Activated CD4-positive, alpha-beta T cell treated with anti-CD3 and anti-CD28 coated beads for 1 hour (primary cell): ENCODE measurements around the gene HS3ST4.
"Not testable (repeated sequence)": the region's sequence is repeated elsewhere in the genome, so short reads cannot be mapped to it uniquely, and the experiment has no call there.

ENCODE experiments used
- DNase-seq: peaks from one replicate; pipeline ENCODE4 v3.0.0-alpha.2; 2020

The HS3ST4 gene

GRCh38 chr16:26015776-26016175 lies 324.0 kb downstream of the HS3ST4 start:
- no peak for DNase-seq

DNA sequence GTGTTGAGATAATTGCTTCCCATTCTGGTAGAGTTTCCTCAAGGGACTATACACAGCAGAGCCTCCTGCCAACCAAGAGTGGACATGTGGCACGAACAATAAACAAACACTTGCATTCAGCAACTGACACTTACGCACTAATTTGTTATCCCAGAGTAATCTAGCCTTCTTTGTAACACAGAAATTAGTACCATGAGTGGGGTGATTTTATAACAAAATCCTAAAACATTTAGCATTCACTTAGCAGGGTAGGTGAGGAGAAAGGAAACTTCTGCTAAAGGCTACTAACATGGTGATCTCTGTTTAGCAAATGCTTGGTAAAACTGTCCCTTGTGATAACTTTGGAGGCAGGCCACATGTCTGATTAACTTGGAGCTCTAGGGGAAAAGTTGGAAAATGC lies 325.2 kb downstream of the HS3ST4 start:
- no peak for DNase-seq

DNA sequence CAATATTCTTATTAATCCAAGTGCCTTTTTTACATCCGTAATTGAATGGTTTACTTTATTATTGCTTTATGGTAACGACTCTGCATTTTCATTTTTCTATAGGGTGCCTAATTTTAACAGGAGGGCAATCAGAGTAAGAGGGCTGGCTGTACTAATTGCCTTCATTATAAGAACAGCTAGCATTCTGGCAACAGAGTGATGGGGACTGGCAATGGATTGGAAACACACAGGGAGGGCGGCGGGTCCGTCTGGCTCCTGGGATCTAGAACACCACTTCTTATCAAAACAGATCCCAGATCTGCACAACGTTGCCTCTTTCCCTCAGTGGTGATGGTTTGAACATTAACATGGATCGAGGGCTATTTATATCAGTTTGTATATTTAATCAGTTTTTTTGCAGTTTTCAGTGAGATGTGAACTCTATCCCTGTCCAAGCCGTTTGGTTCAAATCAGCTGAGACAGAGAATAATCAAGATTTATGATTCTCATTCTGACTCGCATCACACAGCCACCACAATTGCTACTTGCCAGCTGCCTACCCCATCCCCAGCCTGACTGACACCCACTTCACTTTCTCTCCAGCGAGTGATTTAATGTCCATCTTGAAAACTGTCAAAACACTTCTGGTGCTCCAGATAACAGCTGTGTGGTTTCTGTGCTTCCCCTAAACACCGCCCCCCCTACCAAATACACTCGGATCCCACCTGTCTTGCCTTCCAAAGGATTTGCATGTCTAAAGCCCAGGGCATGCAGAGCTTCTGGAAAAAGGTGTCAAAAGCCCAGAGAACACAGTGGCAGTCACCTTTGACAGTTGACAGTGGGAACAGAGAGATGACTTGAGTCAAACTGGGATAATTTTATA lies 327.9 kb downstream of the HS3ST4 start:
- no peak for DNase-seq

GRCh38 chr16:26026709-26027450 lies 335.1 kb downstream of the HS3ST4 start:
- no peak for DNase-seq

DNA sequence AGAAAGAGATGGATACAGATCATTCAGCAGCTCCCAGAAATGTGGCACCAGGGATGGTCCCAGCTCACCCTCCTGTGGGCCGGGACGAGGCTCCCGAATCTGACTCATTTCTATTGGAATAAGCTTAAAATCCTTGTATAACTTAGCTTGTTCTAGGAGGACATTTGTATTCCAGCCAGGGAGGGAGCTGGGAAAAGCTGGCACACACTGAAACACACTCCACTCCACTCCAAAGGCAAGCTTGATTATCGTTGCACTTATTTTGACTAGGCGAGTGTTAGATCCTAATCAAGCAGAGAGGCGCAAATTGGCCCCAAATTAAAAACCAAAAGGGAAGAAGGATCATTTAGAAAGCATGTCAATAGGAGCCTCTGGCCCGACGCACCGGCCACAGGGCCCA lies 339.5 kb downstream of the HS3ST4 start:
- no peak for DNase-seq

DNA sequence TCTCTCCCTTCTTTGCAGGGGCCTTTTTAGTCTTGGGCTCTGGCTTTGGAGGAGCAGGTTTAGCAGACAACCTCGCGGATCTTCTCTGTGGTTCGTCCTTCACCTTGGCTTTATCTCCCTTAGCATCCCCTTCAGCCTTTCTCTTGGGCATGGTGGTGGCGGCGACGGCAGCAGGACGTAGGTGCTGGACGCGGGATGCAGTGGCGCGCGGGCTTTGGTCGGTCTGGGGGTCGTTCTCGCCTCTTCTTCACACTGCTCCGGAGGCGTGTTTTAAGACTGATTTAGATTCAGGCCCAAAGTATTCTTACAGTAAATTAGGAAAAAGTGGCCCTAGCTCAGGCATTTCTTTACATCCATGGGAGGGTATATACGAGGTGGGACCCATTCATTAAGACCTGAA lies 340.9 kb downstream of the HS3ST4 start:
- not testable (repeated sequence) for DNase-seq

DNA sequence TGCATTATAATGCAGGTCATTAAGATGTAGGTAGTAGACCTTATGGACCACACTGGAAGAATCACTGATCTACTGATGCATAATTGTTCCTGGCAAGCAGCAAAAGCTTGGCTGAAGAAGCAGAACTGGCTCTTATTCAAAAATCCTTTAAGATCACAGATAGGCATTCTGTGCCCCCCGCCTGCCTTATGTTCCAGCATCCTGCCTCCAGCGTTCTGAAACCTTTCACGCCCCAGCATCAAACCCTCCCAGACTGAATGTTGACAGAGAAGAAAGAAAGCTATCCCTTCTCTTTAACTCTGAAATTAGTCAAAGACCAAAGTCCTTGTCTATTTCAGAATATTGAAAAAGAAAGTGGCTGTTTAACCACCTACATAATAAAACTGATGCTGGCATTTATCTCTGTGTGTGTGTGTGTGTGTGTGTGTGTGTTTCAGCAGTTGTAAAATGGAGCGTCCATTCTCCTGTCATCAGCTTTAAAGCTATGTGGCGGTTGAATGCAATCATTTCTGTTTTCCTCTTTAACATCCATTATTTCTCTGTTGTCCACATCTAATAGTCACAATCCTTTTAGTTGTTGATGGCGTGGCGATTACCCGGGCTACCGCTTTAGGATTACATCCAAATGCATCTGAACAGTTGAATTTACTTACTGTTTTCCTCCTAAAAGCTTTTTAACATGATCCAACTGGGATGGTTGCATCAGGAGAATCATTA lies 350.4 kb downstream of the HS3ST4 start:
- DNase-seq = no peak

- DNase-seq = no peak
Observed at GRCh38 chr16:26050472-26050871, 358.7 kb downstream of the HS3ST4 start.

GRCh38 chr16:26051063-26051462 lies 359.3 kb downstream of the HS3ST4 start:
- no peak for DNase-seq

DNA sequence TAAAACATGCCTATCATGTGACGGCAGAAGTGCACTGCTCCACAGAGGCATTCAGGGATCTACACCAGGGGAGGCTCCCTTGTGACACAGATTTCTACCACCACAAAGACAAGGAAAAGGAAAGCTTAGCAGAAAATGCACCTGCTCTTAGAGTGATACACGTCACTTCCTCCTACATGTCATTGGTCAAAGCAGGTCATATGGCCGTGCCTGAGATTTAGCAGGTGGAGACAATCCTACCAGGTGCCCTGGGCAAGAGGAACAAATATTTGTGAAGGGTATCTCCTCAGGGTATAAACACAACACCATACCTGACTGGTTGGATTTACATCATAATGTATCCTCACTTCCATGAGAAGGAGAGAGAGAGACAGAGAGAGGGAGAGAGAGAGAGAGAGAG lies 362.1 kb downstream of the HS3ST4 start:
- no peak for DNase-seq

- DNase-seq = no peak
Observed at GRCh38 chr16:26058326-26058725, 366.6 kb downstream of the HS3ST4 start.

DNA sequence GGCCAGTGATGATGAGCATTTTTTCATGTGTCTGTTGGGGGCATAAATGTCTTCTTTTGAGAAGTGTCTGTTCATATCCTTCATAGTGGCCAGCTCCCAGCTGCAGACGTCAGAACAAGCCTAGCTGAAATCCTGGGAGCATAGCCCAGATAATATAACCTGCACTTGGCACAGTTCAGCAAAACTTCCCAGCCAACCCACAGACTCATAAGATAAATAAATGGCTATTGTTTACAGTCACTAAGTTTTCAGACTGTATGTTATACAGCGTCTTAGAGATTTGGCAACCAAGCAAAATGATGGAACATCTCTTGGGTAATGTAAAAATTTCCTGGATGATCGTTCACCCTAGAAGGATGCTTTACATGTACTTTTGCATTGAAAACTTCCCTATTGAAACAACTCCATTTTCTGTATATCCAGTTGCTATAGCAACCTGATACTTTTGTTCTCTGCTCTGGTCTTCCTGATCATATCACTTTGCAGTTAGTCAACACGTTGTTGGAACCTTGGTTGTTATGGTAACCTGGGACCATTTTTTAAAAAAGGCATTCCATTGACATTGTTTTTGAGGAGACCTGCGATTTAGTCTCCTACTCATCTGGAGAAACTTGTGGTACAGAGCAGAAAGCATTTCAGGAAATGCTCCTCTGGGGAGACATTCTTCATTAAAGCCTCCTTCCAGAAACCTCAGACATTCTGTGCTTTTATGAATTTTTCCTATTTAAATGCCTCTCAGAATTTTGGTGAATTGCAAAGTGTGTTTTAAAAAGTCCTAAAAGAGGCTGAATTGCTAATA lies 378.7 kb downstream of the HS3ST4 start:
- no peak for DNase-seq

DNA sequence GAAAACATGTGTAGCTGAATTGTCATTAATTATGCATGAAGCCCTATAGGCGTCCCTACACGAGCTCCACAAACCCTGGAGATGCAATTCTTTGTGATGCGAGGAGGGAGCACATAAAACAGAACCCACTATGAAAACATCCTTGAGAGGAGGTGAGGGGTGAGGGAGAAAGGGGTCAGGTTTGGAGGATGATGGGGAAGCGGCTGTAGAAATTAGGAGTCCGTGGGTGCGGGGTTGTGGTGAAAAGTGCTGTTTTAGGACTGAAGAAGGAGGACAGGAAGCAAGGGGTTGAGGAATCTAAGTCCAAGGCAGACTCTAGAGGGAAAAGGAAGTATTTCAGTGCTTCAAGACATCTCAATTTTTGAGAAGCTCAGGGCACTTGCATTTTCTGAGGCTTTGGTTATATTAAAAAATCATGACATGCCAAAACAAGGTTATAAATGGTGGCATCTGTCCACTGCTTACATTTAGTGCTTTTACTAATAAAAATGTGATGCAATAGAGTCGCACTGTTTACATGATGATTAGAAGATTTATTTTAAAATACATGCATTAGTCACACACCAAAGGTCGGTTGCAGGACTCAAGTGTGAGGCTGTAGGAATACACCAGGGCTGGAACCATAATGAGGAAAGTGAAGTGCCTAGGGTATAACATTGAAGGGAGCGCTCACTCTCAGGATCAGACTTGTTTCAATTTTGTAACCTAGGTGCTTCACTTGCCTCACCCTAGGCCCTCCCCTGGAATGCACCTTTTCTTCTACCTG lies 379.5 kb downstream of the HS3ST4 start:
- DNase-seq = no peak

- DNase-seq = no peak
Observed at GRCh38 chr16:26078716-26079355, 387.1 kb downstream of the HS3ST4 start.

- no peak for DNase-seq
Observed at GRCh38 chr16:26087091-26087490, 395.3 kb downstream of the HS3ST4 start.

DNA sequence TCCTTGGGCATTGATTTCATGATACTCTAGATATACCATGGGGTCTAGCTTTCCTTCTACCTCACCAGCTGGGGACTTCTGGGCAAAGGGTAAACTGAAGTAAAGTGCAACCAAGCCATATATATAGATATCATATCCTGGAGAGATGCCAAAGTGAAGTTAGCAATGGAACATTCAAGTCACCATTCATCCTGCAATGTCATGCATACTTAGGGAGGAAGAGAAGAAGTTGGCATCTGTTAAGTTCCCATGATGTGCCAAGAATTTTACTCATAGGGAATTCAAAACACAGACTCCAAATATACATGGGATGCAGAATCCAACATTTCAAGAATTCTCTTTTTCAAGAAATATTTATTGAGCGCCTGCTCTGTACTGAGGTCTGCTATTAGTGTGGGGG lies 399.8 kb downstream of the HS3ST4 start:
- no peak for DNase-seq

DNA sequence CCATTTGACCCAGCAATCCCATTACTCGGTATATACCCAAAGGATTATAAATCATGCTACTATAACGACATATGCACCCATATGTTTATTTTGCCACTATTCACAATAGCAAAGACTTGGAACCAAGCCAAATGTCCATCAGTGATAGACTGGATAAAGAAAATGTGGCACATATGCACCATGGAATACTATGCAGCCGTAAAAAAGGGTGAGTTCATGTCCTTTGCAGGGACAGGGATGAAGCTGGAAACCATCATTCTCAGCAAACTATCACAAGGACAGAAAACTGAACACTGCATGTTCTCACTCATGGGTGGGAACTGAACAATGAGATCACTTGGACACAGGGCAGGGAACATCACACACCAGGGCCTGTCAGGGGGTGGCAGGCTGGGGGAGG lies 406.4 kb downstream of the HS3ST4 start:
- DNase-seq = not testable (repeated sequence)

DNA sequence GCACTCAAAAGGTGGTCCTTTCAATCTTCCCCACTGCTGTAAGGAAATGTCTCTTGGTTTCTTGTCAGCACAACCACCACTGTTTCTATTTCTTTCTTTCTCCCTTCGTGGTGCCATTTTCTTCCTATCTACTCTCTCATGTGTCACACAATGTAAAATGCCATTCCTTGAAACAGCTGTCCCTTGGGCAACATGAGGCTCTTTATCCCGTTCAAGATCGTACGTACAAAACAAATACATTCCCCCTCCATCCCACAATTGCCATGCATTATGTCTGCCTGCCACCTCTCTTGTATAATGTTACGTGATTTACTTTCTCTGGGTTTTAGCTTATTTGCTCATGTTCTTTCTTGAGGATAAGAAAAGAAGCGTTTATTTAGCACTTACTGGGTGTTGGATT lies 410.6 kb downstream of the HS3ST4 start:
- no peak for DNase-seq

DNA sequence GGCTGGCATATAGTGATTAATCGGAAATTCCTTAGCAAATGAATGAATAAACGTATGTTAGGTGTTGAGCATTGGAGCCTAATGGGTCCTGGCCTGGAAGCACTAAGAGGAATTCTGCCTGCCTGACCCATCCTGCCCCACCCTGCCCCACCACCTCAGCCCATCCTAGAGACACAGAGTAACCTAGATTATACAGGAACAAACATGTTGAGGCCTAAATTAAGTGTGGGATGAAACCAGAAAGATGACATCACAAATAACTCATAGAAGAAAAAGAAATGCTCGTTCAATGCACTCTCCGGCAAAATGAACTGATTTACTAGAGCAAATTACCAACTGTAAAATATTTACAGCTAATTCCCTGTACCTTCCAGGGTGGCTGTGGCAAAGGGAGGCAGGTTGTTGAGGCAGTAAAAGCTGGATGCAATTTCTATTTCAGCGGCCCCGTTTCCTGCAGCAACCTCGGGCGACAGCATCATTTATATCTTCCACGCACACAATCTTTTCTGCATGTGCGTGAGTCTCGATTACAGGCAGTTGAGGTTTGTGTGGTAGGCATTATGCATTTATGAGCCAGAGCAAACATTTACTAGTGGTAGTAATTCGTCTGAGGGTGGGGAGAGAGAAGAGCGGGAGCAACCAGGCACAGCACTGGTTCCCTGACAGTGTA lies 417.2 kb downstream of the HS3ST4 start:
- no peak for DNase-seq

DNA sequence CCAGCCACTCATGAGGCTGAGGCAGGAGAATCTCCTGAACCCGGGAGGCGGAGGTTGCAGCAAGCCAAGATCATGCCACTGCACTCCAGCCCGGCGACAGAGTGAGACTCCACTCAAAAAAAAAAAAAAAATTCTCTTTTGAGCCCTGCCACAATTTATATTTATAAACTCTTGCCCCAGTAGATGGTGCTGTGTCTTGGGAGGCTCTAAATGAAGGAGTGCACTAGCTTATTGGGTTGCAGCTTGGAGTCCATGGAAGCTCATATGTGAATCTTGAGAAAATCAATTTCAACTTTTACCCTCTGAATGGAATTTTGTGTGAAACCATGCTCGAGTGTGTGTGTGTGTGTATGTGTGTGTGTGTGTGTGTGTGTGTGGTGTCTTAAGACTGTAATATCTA lies 420.1 kb downstream of the HS3ST4 start:
- no peak for DNase-seq

DNA sequence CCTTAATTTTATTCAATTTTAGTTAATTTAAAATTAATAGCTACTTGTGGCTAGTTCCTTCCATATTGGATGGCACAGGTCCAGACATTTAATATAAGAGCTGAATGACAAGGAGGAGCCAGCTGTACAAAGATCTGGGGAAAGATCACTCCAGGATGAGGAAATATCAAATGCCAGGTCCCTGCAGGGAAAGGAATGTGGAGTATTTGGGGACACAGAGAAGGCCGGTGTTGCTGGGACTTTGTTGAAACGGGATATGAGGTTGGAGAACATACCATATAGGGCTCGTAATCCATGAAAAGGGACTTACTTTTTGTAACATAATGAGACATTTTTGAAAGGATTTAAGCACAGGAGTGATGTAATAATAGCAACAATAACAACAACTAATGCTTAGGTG lies 426.8 kb downstream of the HS3ST4 start:
- DNase-seq = no peak
